GM12872 (cell line): ENCODE measurements around the gene CCDC197.

Experiments used
- TF ChIP-seq, protein P1 (sequence below): IDR thresholded peaks from 3 replicates; pipeline ENCODE4 v1.5.1; 2011; ENCODE audit warnings: low read depth, mild to moderate bottlenecking, low read length, moderate library complexity; ENCODE audit not compliant: insufficient read depth

The CCDC197 gene

DNA sequence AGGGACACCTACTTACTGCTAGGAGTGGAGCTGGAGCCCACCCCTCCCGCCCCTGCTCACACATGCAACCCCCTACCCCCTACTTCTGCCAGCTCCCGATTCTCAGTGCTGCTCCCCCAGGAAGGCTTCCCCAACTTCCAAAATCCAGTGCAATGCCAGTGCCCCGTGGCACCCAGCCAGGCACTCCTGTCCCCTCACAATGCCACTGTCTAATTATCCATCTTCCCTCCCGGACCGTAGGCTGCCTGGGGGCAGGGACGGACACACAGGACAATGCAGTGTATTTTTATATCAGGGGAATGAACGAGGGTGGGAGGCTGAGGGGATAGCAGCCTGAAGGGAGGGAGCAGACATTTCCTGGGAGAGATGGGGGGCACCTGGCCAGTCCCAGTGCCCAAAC, 41.4 kb downstream of the CCDC197 start:
- TF ChIP-seq, protein P1, sequence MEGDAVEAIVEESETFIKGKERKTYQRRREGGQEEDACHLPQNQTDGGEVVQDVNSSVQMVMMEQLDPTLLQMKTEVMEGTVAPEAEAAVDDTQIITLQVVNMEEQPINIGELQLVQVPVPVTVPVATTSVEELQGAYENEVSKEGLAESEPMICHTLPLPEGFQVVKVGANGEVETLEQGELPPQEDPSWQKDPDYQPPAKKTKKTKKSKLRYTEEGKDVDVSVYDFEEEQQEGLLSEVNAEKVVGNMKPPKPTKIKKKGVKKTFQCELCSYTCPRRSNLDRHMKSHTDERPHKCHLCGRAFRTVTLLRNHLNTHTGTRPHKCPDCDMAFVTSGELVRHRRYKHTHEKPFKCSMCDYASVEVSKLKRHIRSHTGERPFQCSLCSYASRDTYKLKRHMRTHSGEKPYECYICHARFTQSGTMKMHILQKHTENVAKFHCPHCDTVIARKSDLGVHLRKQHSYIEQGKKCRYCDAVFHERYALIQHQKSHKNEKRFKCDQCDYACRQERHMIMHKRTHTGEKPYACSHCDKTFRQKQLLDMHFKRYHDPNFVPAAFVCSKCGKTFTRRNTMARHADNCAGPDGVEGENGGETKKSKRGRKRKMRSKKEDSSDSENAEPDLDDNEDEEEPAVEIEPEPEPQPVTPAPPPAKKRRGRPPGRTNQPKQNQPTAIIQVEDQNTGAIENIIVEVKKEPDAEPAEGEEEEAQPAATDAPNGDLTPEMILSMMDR = no peak

DNA sequence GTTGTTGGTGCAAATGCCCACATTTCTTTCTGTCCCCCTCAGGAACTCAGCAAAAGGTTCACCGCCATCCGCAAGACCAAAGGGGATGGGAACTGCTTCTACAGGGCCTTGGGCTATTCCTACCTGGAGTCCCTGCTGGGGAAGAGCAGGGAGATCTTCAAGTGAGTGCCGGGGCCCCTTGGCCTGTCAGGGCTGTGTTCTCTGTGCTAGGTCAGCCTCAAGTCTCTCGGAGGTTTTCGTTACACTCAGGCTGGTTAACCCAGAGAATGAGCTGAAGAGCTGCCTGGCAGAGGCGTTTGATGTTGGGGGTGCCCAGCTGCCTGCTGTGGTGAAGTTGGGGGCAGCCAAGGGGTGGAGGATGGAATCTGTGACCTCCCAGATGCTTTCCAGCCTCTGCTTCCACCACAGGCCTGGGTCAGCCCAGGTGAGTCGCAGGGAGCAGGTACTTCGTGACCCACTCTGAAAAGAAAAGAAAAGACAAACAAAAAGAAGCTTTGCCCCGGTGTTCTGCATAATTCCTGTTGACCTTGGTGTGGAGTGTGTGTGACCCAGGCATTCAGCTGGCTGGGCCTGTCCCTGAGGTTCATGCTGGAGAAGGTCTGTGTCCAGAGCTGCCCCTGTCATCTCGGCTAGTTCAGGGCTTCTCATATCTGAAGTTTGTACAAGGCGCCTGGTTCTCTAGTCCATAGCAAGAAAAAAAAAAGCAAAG, 42.0 kb downstream of the CCDC197 start:
- TF ChIP-seq, protein P1 = no peak

DNA sequence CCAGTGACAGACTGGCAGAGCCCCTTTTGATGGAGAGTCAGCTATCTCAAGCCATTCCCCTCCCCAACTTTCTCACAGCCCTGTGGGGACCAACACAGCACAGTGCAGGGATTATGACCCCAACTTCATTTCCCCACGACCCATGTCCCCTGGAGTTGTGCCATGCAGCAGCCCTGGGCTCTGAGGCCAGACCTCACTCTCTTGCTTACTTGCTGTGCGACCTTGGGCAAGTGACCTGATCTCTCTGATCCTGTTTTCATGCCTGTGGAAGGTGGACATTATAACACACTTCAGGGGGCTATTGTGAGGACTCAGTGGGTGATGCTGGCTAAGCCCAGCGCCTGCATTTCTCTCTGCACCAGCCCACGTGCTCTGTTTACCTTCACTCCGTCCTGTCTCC, 43.1 kb downstream of the CCDC197 start:
- TF ChIP-seq, protein P1 = no peak

DNA sequence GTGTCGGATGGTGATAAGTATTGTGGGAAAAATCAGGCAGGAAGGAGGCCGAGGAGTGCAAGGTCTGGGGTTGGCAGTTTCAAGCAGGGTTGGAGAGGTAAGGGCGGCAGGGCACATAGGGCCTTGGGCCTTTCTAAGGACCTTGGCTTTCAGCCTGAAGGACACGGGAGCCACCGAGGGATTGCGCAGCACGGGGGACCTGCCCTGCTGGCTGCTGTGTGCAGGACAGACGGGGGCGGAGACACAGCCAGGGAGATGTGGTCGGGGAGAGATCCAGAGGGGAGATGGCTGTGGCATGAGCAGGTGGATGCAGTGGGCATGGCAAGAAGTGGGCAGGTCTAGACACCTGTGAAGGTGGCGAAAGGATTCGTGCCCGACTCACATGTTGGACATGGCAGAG, 43.7 kb downstream of the CCDC197 start:
- TF ChIP-seq, protein P1 = no peak

DNA sequence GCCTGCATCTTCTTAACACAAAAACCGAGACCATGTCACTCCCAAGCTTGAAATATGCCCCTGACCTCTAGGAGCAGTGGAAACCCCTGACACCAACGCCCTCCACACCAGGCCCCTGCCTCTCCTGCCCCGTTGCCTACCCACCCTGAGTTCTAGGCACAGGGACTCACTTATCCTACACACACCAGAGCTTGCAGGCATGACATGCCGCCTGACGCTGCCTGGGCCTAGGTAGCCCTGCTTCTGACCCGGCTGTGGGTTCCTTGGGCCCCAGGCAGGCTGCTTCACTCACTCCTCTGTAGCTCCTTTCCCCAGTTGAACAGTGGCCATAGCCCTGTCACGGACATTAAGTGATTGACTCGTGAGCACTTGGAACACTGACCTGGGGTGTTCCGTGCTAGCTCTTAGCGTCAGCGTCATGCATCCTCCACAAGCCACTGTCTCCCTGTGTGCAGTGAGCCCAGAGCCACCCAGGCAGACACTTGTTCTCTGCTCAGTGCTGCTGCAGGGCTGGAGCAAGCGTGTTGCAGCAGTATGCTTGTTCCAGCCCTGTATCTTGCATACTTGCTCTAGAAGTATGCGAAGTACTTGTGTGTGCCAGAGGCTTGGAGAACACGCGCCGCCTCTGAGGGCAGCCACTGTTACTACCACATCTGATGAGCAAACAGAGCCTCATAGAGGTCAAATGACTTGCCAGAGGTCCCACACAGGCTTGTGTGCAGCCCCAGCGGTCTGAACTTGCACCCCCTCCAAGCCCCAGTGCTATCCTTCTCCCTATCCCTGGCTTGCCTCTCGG, 44.6 kb downstream of the CCDC197 start:
- TF ChIP-seq, protein P1 = no peak

DNA sequence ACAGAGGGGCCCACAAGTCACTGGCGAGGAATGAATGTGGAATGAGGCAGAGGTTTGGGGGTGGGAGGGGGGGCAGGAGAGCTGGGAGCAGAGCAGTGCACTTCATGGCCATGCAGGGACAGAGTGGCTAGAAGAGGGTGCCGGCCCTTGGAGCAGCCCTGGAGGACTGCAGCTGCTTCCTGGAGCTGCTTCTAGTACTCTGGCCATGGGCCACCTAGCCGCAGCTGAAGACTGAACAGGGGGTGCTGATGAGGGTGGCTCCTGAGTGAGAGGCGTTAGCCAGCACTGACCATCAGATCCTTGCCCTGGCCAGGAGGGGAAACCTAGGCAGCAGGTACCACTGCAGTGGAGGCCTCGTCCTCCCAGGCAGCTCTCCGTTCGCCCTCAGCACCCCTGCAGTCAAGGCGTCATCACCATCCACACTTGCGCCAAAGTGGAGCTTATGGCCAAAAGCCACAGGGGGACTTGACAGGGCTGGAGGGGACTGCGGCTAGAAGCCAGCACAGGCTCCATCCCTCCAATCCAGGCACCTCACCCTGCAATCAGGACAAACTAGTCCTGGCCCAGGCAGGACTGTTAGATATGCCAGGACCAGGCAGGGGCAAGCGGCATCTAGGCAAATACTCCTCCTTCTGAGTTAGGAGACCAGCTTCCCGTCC, 45.5 kb downstream of the CCDC197 start:
- TF ChIP-seq, protein P1 = no peak

DNA sequence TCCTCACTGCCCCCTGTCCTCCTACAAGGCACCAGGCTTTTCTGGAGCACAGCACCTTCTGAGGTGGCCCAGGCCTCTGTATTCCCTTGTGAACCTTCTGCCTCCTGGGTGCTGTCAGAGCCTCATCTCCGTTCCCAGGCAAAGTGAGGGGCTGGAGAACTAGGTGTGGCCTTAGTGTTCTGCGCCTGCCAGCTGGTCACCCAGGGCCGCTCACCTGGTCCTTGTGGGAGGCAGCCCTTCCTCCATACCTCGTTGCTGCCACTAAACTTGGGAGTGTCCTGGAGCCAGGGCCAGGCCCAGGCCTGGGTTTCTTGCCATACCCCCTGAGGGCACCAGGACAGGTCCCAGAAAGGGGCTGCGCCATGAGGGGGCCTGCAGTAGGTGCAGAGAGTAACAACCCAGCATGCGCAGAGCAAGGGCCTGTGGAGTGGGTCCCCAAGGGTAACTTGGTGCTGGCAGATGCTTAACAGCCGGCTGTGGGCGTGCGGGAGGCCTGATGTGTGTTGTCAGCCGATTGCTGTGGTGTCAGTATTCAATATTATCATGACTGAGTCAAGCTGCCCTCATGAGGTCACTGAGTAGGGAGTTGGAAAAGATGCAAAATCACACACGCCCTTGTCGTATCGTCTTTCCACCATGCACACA, 46.1 kb downstream of the CCDC197 start:
- TF ChIP-seq, protein P1 = no peak
